RWPE2 (cell line): ENCODE data around the gene NTN1.

Experiments
- ATAC-seq: fragments of 200-7000 bp; cut with Tn5 transposase; 3 replicates; pipeline ENCODE4 v1.9.1; 2021; ENCODE audit warnings: low read depth
- DNase-seq: peaks from one replicate; pipeline ENCODE4 v3.0.0-alpha.2; 2020; ENCODE audit warnings: low spot score
- H3K27ac ChIP-seq: fragments of 450-650 bp; 2 replicates; pipeline ENCODE4 v1.5.1; 2017; ENCODE audit warnings: mild to moderate bottlenecking; ENCODE audit not compliant: poor library complexity, severe bottlenecking
- H3K27me3 ChIP-seq: fragments of 250-450 bp; sonication (Bioruptor Pico); 2 replicates; pipeline ENCODE4 v1.5.1; 2021; ENCODE audit warnings: mild to moderate bottlenecking, moderate library complexity; ENCODE audit not compliant: insufficient read depth, poor library complexity, severe bottlenecking
- H3K36me3 ChIP-seq: fragments of 250-450 bp; sonication (Bioruptor Pico); 2 replicates; pipeline ENCODE4 v1.5.1; 2020; ENCODE audit warnings: low read depth, mild to moderate bottlenecking, moderate library complexity
- H3K4me1 ChIP-seq: fragments of 250-450 bp; sonication (Bioruptor Pico); 2 replicates; pipeline ENCODE4 v1.5.1; 2021; ENCODE audit warnings: mild to moderate bottlenecking, moderate library complexity; ENCODE audit not compliant: insufficient read depth, poor library complexity, severe bottlenecking
- H3K4me3 ChIP-seq: fragments of 250-450 bp; sonication (Bioruptor Pico); 2 replicates; pipeline ENCODE4 v1.5.1; 2021; ENCODE audit warnings: mild to moderate bottlenecking, moderate library complexity; ENCODE audit not compliant: severe bottlenecking
- H3K9me3 ChIP-seq: fragments of 250-450 bp; sonication (Bioruptor Pico); 2 replicates; pipeline ENCODE4 v1.5.1; 2021; ENCODE audit warnings: mild to moderate bottlenecking, moderate library complexity; ENCODE audit not compliant: severe bottlenecking
- CTCF ChIP-seq: fragments of 450-650 bp; IDR thresholded peaks from one replicate; pipeline ENCODE4 v1.5.1; 2017; ENCODE audit warnings: mild to moderate bottlenecking, moderate library complexity; ENCODE audit not compliant: poor library complexity, severe bottlenecking

Gene NTN1

GRCh38 chr17:9142772-9143494, 121.6 kb downstream of the NTN1 start:
- H3K4me3 ChIP-seq = no peak overlapping the region
- no peak for TF ChIP-seq CTCF

GRCh38 chr17:9144502-9145249, 123.4 kb downstream of the NTN1 start:
- H3K27me3 ChIP-seq = no peaks in the 10 kb centered on the region
- H3K36me3 ChIP-seq = no peaks in the 10 kb centered on the region
- DNase-seq (no peak), ATAC-seq (no peak)
- H3K9me3 ChIP-seq = no peaks in the 10 kb centered on the region
- no peak overlapping the region for H3K27ac ChIP-seq
- no peak for TF ChIP-seq CTCF
- no peak overlapping the region for H3K4me3 ChIP-seq
- H3K4me1 ChIP-seq = no peaks in the 10 kb centered on the region

More at GRCh38 chr17:9142772-9143494, 121.6 kb downstream of the NTN1 start:
- ATAC-seq (no peak), DNase-seq (no peak)
- no peaks in the 10 kb centered on the region for H3K36me3 ChIP-seq
- no peaks in the 10 kb centered on the region for H3K27me3 ChIP-seq
- H3K27ac ChIP-seq = no peak overlapping the region
- H3K9me3 ChIP-seq = no peaks in the 10 kb centered on the region
- H3K4me1 ChIP-seq = no peaks in the 10 kb centered on the region

GRCh38 chr17:9146064-9146463, 124.8 kb downstream of the NTN1 start:
- no peak overlapping the region for H3K27ac ChIP-seq
- H3K36me3 ChIP-seq = no peaks in the 10 kb centered on the region
- ATAC-seq (no peak), DNase-seq (no peak)
- H3K27me3 ChIP-seq = no peaks in the 10 kb centered on the region
- H3K9me3 ChIP-seq = no peaks in the 10 kb centered on the region
- no peak overlapping the region for H3K4me3 ChIP-seq
- TF ChIP-seq CTCF = no peak
- H3K4me1 ChIP-seq = no peaks in the 10 kb centered on the region

GRCh38 chr17:9148905-9149525, 127.7 kb downstream of the NTN1 start:
- no peak for TF ChIP-seq CTCF
- no peaks in the 10 kb centered on the region for H3K9me3 ChIP-seq
- ATAC-seq = no peak

More at GRCh38 chr17:9148905-9149525, 127.7 kb downstream of the NTN1 start:
- Histone ChIP-seq H3K4me3 (no peak overlapping the region), H3K4me1 (no peaks in the 10 kb centered on the region), H3K27ac (no peak overlapping the region), H3K27me3 (no peaks in the 10 kb centered on the region), H3K36me3 (no peaks in the 10 kb centered on the region)
- no peak for DNase-seq
